T follicular helper cell (primary cell): ENCODE measurements around the gene IKZF3.
"Not testable (repeated sequence)": the region's sequence is repeated elsewhere in the genome, so short reads cannot be mapped to it uniquely, and the experiment has no call there.

Experiments
- DNase-seq: peaks from one replicate; pipeline ENCODE4 v3.0.0-alpha.2; 2020; ENCODE audit warnings: low read depth

IKZF3 gene

DNA sequence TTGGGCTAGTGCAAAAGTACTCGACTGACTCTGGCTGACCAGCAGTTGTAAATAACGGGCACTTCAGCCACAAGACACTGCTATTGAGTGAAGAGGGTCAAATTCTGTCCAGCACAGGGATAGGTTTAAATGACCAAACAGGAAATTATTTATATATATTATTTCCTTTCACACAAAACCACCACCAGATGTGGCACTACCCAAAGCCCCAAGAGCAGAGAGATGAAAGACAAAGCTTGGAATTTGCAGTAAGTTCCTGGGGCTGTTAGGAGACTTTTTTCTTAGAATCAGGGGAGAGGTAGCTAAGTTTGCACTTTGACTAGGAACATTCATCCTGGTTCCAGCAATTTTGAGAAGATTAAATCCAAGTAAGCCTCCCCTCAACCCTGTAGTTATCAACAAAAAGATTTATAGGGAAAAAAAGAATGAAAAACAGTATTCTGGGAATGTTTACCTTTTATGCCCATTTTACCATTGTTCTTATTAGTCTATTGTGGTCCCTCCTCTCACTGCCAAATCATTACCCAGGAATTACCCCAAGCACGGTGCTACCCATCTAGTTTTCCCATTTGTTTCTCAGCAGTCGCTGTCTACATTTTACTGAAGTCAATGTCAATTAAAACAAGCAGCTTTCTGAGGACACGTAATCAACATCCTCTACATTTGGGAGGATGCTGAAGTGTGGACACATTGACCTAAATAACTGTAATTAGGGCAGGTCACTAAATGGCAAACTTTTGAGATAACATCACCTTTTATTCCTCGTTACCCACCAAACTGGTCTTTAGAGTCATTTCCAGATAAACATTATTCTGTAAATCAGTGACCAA, 82.9 kb downstream of the IKZF3 start:
- no peak for DNase-seq

DNA sequence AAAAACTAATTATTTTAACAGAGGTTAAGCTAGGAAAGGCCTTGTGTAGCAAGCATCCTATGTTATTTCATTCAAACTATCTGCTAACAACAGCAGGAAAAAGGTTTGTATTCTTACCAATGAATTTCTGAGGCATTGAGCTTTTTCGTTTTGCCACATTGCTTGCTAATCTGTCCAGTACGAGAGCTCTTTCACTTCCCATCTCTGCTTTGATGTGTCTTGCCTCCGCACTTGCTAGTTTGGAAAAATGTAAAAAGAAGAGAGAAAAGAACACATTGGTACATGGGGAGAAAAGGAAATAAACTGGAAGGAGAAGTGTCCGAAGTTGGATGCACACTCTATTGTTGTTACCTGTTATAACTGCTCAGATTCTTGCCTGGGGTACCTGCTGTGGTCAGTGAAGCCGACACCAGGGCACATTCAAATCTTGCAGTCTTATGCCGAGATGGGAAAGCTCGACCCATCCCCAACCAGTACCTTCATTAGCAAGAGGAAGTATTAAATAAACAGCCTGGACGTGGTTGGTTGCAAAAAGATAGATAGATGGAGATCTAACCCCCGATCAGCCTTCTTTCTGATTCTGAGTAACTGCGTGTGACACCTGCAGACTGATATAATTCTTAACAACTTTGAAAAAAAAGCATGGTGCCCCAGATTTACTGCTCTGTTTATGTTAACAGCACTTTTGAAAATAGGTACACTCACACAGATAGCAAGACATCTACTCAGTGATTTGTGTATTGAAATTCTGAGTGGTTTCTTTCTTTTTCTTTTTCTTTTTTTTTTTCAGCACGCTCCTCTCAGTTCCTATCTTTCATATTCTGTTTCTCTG, 86.4 kb downstream of the IKZF3 start:
- DNase-seq = no peak

DNA sequence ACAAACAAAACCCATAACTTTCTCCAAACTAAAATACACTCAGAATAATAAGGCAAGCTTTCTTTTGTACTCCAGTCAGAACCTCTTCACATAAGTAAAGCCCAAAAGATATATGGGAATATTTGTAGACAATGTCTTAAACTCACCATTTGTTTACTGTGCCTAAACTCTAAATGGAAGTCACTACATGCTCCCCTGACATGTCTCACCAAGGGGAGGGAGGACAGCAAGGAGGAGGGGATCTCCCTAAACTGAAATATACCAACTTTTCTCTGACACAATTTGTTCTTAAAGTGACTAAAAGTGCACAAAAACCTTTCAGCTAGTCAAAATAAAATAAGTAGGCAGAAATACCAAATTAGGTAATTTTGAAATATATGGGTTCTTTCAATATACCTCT, 87.9 kb downstream of the IKZF3 start:
- DNase-seq = no peak

DNA sequence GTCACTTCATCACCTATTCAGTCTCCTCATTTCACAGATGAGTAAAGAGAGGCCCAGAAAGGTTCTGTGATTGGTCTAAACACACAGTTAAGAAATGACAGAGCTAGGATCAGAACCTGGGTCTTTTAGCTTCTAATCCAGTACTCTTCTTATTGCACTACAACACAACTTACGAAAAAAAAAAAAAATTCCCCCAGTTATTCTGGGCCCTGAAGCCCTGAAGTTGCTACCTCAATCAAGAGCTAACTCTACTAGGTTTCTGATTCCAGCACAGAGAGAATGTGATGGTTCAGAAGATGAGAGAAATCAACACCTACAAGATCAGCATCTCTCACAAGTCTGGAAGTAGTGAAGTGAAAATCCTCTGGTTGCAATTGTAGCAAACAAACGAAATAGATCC, 89.1 kb downstream of the IKZF3 start:
- no peak for DNase-seq

DNA sequence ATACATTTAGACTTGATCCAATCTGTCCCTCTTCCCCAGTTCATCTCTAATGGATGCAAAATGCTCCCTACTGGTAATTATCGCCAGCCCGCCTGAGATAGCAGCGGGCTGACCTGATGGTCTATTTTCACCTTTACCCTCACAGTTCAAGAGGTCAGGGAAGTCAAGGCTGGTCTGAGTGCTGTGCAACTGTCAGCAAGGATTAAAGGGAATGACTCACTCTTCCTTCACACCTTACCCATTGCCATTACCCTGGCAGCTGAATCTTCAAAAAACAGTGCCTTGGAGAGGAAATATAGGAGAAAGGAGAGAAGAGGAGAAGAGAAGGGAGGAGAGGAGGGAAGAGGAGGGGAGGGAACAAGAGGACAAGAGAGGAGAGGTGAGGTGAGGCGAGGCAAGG, 90.1 kb downstream of the IKZF3 start:
- DNase-seq = no peak

DNA sequence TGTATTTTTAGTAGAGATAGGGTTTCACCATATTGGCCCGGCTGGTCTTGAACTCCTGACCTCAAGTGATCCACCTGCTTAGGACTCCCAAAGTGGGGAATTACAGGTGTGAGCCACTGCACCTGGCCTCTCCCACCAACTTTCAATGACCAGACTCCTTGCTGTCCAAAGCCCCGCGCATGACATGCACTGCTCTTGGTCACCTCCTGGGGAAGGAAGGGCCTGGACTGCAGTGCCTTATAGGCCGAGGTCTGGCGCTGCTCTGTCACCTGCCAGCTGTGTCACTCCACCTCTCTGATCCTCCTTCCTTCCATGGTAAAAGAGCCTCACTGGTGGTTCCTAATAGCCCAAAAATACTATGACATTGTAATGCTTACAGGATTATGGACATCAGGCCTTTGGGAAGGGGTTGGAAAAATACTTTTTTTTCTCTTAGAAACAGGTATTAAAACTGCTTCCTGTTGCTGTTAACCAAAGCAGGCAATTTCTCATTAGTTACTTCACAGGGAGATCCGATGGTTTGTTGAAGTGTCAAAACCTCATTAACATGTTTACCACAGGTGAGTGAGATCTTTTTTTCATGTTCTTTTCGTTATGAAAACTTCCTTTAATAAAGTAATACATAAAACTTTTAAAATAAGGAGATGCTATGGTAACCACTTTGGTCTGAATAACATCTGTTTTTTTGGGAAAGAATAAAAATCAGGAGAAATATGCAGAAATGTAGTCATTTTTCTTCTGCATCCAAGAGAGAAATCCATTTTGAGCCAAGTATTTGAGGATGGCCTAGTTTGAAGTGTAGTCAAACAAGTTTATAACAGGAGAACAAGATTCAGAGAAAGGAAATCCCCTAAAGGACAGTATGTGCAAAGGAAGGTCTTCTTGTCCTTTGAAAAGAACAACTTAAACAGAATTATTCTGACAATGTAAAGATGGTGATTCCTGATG, 90.9 kb downstream of the IKZF3 start:
- no peak for DNase-seq

DNA sequence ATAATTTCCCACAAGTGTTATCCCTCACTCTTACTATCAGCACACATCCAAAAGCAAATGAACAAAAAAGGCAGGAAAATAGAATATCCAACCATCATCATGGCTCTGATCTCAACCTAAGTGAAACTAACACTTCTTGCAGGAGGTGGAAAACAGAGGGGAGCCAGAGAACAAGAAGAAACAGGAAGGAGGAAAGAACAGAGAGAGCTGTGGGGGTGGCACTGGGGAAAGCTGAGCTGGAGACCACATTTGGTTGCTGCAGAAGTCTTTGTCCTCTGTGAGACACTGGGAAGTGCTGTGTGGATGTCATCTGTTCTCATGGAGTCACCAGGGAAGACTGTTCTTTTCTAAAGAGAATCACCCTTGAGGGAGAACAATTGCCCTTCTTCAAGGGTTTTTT, 91.7 kb downstream of the IKZF3 start:
- DNase-seq = no peak

DNA sequence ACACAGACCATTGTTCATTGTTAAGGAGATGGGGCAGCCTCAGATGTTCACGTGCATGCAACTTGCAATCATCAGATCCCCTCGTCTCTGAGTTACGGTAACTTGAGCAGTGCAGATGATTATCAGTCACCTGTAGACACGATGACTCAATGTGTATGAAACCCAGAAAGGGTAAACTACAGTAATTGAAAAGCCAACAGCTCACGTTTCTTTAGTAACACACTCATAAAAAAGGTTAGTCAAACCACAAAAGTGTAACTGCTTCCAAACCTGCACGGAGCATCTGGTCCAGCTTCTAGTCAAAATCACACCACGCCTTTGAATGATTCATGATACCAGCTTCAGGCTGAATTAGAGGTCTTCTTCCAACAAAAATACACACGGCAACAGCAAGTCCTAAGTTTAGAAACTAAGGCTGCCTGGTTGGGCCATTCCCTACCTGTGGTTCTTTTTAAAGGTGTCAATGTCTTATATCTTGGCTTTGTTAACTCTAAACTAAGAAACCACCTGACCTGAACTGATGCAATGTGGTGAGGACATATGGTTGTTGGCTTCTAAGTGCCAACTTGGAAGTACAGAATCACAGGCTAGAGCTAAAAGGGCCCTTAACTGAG, 94.0 kb downstream of the IKZF3 start:
- peak; percentile 54 for DNase-seq

DNA sequence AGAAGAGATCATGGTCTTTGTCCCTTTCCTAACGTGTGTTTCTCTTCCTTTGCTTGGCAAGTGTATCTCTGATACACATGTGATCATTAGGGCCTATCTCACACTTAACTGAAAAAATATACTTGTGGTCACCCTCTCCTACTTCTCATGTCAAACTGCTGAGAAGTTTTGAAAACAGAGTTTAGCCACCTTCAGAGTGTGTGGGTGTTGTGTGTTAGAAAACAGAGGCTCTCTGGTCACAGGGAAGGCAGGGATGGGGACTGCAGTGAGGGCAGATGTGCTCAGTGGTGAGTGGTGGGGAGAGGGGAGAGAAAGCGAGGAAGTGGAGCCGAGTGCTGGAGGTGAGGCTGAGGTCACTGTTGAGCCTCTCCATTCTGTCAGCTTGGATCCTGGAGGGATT, 97.0 kb downstream of the IKZF3 start:
- no peak for DNase-seq

DNA sequence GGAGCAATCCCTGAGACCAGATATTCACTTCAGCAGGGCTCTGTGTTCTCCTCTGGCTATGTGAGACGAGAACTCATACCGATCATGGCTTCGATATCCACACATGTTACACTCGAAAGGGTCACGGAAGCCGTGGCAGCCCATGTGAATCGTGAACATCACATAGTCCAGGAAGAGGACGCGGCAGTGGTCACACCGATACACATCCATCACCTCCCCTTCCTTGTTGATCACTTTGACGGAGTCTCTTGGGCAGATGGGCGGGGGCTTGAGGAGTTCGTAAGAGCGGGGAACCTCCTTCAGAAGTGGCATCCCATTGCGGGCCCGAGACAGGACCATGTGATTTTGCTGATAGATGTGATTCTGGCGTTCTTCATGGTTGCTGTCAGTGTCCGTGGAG, 98.3 kb downstream of the IKZF3 start:
- DNase-seq = no peak

DNA sequence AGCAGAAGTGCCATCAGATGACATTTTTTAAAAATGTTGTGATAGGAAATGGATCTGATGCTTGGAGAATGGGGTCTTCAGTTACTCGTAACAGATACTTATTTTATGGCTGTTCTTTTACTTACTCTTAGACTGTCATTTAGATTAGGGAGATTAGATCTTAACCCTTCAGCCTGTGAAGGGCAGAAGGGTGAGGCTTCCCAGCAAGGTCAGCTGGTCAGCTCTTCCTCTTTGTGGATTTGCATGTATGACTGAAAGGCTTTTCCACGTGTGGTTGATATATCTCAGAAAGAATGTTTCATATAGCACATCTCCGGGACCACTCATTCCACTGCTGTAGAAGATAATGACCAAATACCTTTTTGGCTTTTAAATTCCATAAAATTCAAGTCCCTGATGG, 98.9 kb downstream of the IKZF3 start:
- no peak for DNase-seq

DNA sequence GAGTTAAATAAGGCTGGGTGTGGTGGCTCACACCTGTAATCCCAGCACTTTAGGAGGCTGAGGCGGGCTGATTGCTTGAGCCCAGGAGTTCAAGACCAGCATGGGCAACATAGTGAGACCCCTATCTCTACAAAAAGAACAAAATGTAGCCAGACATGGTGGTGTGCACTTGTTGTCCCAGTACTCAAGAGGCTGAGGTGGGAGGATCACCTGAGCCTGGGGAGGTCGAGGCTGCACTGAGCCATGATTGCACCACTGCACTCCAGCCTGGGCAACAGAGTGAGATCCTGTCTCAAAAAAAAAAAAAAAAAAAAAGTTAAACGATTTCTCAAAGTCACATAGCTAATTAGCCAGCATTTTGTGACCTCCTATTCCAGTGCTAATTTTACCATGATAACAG, 99.9 kb downstream of the IKZF3 start:
- not testable (repeated sequence) for DNase-seq

DNA sequence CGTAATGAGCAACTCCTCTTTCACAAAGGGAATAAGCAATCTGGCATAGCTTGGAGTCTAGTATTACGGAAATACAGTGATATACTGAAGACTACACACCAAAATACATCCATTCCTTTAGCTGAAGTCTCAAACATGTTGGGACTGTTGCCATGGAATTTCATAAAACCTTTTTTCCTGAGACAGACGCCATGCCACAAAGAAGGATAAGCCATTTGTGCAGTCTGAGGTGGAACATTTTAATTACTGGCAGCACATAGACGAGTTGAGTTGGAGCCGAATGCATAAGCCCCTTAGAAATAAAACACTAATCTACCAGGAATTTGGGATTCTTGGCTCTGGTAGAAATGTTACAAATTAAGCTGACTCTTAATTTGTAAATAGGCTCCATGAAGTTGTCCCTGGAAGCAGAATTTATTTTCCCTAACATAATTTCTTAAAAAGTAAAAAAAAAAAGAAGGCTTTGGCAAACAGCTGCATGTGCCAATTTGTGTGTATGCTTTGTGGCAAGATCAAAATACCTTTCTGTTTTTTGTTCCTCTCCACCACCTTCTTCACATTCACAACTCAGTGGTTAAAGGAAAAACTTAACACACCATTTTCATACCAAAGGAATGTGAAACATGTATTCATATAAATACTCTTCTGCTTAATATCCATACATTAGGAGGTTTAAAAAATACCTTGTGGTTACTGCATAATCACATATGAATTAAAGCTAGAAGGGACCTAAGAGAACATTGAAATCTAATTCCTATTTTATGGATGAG, 100.9 kb downstream of the IKZF3 start:
- no peak for DNase-seq

DNA sequence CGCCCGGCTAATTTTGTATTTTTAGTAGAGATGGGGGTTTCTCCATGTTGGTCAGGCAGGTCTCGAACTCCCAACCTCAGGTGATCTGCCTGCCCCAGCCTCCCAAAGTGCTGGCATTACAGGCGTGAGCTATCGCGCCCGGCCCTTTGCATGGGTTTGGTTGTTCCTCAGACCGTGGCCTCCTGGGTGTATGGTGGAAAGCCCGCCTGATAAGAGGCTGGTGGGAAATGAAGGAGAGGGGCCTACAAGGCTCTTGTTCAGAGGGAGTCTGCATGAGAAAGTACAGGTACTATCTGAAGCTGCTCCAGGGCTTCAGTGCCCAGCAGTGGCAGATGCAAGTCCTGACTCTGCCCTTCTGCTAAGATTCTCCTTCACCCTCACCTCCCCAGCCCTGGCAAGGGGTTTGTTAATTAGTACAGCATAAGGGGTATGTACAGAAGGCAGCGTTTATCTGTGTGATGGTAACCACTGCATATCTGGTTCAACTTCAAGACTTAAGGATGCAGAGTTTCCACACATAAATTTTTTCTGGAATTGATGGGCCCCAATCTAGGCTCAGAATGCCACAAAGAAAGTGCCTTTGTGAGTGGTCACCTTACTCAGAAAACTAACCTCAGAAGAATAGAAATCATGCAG, 102.1 kb downstream of the IKZF3 start:
- no peak for DNase-seq

DNA sequence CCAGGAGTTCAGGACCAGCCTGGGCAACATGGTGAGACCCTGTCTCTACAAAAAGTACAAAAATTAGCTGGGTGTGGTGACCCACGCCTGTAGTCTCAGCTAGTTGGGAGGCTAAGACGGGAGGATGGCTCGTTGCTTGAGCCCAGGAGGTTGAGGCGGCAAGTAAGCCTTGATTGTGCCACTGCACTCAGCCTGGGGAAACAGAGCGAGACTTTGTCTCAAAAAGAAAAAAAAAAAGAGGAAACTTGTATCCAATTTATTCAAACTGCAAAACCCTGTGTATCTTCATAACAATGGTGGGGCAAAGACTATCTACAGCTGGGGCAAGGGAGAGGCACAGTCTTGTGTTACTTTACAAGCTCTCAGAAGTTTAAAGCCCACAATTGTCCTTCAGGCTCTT, 104.9 kb downstream of the IKZF3 start:
- no peak for DNase-seq

DNA sequence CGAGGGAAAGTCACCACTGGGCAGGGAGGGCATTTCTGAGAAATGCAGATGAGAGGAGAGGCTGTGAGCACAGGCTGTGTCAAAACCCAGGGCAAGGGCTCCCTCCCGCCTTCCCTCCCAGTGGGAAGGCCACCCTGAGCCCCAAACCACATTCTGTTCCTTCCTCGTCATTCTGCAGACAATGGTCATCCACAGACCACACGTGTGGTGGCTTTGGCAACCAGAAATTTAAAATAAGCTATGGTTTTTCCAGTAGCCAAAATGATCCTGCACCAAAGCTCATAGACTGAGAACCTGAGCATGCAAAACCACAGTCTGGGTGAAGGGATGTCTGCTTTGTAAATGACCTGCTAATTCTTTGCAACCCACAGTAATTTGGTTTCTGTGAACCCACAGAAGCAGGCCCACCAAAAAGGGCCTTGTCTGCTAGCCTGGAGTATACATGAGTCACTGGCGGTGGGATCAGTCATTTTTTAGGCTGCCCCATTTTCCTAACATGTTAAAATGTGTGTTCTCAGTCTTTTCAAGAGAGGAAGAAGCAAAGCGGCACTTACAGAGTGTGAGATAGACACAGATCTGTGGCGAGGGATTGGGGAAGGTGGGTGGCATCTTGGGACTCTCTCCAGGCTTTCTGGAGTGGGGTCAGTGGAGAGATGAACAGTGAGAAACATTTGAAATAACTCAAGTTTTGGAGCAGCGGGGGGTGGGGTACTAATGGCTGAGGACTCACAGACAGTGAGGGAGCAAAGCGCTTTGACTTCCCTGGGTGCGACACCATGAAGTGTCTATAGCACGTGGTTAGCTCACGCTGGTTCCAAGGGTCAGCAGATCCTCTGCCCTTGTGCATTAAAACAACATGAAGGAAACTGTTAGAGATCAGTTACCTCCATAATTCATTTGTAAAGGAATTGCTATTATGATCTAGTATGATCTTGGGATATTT, 105.9 kb downstream of the IKZF3 start:
- peak; percentile 23 for DNase-seq

DNA sequence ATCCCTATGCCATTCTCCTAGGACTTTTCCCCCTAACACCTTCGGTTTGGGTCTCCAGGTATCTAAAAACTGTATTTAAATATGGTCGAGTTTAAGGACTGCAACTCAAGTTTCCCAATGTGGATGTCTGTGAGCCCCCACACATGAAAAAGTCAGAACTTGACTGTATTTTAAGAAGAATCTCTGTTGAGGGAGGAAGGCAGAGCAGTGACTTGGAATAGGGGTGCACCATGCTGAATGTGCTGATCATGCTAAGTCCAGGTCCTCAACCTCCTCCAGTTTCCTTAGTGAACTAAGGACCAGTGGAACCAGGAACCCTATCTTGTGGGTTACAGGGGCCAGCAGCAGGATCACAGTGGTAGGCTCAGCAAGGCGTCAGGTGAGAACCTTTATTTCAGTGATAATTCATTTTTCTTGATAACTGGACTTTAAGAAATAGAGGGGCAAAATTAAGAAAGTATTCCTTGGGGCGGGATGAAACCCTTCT, 106.9 kb downstream of the IKZF3 start:
- no peak for DNase-seq

DNA sequence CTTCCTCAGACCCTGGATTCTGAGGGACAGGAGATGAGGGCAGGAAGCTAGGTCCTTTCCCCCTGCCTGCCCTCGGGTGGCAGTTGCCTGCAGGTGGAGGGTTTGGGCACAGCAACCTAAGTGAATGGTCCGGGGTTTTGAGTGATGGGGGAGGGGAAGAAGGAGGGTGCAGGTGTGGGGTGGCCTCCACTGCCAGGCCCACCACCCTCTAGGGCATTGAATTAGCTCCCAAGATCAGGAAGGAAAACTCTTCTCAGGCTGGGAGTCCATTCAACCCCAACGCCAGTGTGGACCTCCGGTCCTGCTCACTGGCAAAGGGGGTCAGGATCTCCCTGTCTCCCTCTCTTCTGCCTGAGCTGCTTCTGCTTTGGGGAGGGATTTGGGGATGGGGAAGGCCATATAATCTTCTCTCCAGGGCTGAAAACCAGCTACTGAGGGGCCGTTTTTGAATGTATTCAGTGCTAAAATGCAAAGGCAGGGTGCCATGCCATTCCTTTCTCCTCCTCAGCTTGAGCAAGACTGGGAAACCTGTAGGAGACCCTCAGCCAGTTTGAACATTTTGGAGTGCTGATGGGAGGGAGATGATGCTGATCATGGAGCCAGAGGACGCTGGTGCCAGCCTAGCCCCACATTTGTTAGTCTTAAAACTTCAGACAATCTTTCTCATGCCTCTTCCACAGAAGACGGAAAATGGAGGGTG, 107.6 kb downstream of the IKZF3 start:
- no peak for DNase-seq
